Dermis microvascular lymphatic vessel endothelial cell (primary cell): ENCODE results near the gene PCSK4. TPM values are rescaled to one million over a fixed set of nuclear protein-coding genes. Genes with fewer than 3 reads are reported as not detected.
"Not testable (repeated sequence)": the region's sequence is repeated elsewhere in the genome, so short reads cannot be mapped to it uniquely, and the experiment has no call there.

ENCODE experiments used
- DNase-seq, 2 donors: peaks; one replicate each; pipeline versions ENCODE4 v3.0.0 to v3.0.0-alpha.2; 2010; ENCODE audit warnings: low read depth in 2 of 2
- total RNA-seq: library from RNA; depleted of rRNA; stranded (reverse); fragments of >200 nt; gene quantifications from 2 replicates; pipeline ENCODE4 v1.2.1, GENCODE V29; 2014

PCSK4 gene
- total RNA-seq, 1 donor from 2014 or later = 0.26 TPM

DNA sequence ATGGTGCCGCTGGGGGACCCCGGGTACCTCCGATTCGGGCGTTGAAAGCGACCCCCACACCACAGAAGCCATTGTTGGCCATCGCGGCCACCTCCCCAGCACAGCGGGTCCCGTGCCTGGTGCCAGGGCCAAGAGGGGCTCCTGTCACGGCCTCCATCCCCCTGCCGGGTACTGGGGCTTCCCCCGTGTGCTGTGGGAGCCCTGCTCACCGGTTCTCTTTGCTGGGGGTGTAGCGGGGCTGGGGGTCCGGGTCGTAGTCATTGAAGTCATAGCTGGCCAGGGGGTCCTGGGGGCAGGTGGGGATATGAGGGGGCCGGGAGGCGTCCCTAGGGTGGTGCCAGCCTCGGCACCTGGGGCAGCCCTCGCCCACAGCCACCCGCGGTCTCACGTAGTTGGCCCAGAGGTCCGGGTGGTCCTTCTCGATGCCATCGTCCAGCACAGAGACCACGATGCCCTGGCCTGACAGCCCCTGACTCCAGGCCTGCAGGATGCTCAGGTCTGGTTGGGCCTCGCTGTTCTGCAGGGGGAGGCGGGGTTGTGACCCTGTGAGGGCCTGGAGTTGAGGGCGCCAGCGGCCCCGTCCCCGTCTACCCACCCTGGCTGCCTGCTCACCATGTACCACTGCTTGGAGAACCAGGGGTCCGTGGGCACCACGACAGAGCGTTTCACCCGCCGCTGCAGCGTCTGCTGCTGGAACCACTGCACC is 2.4 kb downstream of the PCSK4 start:
- no peak for DNase-seq

DNA sequence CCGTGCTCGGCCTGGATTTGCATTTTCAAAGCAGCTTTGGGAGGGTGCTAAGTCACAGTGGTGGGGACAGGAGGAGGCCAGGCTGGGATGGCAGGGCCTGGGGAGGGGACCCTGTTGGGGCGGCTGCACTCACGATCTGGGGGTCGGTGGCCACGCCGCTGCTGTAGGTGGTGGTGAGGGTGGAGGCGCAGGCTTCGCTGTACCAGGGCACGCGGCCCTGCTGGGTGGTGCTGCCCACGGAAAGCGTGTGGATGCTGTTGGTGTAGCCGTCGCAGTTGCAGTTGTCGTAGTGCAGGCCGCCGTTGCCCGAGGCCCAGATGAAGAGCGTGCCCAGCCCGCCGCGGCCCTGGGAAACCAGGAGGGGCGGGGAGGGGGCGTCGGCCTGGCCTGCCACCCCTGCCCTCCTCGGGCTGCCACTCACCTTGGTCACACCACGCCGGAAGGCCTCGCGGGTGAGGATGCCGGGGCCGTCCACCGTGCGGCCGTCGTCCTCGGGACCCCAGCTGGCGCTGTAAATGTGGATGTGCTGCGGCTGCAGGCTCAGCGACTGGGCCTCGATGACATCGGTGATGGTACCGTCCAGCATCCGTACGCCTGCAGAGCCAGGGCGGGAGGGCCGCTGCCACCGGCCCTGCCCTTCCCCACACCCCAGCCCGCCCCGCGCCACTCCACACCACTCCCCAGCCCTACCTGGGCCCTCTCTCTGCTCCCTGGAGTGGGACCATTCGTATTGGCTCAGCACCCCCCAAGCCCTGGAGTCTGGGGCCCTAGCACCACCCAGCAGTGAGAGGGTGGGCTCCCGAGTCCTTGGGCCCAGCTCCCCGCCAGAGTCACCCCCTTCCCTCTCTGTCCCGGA is 3.2 kb downstream of the PCSK4 start:
- DNase-seq = no peak

DNA sequence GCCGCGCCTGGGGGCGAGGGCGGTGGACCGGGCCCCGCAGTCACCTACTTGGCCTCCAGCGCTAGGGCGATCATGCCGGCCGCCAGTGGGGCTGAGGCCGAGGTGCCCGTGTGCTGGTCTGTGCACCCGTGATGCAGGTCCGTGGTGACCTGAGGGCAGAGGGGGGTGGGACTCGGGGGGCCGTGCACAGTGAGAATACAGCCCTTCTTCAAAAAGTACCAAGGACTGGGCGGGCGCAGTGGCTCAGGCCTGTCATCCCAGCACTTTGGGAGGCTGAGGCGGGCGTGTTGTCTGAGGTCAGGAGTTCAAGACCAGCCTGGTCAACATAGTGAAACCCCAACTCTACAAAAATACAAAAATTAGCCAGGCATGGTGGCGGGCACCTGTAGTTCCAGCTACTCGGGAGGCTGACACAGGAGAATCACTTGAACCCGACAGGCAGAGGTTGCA is 6.1 kb downstream of the PCSK4 start:
- DNase-seq = no peak

DNA sequence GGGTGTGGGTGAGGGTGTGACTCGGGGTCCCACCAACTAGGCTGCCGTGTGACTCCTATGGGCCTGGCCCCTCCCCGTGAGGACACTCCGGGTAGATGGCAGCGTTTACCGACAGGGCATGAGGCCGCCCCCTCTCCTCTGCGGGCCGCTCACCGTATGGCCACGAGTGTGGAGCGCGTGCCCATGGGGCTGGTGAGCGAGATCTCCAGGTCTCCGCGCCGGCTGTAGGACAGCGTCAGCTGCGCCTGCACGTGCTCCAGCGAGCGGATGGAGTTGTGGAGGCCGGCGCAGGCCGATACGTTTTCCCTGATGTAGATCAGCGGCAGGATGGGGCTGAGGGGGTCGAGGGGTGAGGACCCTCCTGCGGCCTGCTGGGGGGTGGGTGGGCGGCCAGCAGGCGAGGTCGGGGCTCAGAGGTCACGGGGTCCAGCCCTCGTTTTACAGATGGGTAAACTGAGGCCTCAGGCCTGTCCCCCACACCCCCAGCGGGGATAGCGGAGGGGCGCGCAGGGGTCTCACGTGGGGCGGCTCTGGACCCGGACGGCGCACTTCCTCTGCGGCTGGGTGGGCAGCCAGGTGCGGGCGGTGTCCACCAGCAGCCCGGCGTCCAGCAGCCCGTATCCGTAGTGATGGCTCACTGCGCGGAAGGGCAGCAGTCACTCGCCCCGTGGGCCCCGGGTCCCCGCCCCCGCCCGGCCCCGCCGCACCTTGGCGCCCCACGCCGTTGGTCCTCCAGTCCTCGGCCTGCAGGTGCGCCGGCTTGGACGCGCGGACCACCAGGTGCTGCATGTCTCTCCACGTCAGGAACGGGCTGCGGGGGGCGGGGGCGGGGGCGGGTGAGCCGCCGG is 6.8 kb downstream of the PCSK4 start:
- no peak for DNase-seq

DNA sequence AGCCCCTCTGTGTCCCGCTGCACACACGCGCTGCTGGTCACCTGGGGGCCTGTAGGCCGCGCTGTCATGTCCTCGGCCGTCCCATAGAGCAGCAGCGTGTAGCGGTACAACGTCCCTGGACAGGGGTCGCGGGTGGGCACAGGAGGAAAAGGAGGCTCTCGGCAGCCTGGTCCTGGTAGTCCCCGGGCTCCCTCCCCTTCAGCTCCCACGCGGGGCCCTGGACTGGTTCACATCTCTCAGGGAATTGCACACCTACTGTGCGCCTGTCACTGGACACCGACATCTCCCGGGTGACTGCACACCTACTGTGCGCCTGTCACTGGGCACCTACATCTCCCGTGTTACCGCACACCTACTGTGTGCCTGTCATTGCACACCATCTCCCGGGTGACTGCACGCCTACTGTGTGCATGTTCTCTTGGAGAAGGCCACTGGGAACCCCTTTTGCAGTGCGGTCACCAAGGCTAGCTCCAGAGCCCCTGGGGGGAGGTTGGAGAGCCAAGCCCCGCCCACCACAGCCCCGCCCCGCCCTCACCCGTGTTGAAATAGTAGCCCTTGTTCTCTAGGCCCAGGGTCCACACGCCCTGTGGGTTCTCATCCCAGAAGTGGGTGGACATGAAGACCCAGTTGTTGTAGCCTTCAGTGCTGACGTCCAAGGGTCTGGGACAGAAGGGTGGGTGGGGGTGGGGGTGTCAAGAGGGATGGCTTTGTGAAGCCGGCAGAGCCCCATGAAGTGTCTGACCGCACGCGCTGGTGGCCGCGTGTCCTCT is 7.6 kb downstream of the PCSK4 start:
- DNase-seq = no peak

DNA sequence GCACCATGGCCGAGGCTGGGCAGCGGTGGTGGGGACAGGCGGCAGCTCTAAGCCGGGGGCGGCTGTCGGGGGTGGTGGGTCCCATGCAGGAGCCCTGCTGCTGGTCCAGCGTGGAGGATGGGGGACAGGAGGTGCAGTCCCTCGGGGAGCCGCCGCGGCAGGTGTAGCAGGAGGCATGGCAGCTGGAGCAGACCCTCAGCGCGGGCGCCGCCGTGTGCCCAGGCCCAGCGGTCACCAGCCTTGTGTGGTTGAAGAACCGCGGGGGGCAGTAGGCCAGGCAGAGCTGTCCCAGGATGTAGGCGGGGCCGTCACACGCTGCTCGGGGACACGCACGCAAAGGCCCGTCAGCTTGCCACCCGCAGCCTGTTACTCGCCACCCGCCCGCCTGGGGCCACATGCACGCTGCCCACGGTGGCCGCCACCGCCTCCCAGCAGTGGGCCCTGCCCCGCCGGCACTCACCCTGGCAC is 8.2 kb downstream of the PCSK4 start:
- no peak for DNase-seq

DNA sequence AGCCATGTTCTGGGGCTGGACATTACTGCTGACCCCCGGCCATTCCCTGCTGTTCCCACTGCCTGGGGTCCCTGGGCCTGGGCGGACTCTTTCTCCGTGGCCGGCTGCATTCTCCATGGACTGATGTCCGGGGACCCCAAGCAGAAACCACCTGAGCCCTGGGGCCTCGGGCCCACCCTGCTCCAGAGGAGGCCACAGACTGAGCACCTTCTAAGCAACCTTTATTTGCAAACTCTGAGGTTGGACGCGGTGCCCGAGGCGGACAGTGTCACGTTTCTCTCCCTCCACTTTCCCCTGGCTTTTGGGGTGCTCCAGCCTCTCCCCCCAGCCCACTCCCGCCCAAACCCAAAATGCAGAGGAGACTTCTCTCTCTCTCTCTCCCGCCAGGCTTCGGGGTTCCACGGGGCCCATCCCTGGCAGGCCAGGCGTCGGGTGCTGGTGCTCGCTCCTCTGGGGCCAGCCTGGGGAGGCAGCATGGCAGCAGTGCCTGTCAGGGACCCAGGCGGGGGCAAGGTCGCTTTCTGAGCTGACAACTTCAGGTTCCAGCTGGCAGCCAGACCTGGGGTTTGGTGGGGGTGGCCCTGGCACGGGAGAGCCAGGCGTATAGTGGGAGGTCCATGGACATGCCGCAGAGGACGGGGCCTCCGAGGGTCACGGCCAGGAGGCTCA is 8.8 kb downstream of the PCSK4 start:
- DNase-seq = no peak

DNA sequence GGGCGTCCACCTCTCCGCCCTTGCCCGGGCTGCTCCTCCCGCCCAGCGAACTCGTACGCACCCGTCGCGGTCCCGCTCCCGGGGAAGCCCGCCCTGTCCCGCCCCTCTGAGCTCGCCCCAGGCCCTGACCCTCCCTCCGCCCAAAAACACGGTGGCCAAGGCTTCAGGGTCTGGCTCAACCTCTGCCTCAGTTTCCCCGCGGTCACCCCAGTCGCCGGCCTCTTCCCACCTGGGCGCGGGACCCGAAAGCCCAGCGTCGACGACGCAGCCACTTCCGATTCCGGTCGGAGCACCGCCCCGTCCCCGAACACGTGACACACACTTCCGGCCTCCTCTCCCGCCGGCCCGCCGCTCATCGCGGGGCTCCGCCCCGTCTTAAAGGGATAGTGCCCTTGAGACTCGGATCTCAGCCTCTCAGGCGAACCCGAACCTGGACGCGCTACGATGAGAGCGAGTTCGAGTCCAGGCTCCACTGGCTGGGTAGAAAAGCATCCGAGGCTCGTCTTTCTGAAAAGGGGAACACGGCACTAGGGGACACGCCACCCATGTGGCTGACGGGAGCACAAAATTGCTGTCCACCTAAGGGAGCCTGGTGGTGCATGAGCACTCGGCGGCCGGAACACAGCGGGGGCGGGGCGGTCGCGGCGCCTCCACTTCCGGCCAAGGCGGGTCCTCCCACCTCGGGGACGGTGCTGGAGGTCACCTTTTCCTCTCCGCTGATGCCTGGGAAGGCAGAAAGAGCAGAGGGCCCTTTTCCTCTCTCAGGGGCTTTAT is 11.0 kb downstream of the PCSK4 start, which contains the start of gene C19orf25:
Gene C19orf25, minus strand, starts transcription at position 282 of the 774 bp plus-strand sequence. CDS start 312 bp downstream, outside the sequence.
- peak; percentile 85 to 93 for DNase-seq

DNA sequence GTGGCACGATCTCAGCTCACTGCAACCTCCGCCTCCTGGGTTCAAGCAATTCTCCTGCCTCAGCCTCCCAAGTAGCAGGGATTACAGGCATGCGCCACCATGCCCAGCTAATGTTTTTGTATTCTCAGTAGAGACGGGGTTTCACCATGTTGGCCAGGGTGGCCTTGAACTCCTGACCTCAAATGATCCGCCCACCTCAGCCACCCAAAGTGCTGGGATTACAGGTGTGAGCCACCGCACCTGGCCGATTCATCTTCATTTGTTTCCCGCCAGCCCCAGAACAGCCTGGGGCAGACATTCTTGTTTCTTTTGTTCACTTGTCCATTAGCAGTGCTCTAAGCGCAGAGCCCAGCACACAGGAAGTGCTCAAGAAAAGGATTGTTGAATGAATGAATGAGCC is 13.1 kb downstream of the PCSK4 start:
- not testable (repeated sequence) for DNase-seq

DNA sequence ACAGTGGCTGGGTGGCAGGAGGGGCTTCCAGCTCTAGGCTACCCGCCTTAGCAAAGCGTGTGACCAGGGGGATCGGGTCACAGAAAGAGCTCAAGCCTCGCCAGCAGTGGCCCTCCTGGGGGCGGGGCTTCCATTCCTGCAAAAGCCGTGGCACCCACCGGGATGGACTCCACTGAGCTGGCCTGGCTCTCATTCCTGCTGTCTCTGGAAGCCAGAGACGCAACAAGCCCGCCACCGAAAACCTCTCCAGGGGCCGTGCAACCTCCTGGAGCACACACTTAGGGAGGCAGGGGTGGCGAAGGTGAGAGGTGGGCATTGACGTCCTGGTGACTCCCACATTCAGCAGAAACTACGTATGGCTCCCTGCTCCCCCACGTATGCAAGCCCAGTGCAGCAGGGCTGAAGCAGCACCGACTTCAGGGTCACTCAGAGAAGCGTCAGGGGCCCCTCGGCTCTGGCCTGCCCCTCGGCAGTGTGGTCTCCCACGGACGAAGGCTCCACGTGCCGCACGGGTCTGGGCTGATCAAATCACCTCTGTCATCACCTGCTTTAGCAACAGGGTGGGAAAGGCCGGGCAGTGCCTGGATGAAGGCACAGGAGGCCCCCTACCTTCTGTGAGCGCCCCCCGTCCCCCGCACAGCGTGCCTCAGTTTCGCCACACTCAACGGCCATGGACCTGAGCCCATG is 14.3 kb downstream of the PCSK4 start:
- DNase-seq = no peak

DNA sequence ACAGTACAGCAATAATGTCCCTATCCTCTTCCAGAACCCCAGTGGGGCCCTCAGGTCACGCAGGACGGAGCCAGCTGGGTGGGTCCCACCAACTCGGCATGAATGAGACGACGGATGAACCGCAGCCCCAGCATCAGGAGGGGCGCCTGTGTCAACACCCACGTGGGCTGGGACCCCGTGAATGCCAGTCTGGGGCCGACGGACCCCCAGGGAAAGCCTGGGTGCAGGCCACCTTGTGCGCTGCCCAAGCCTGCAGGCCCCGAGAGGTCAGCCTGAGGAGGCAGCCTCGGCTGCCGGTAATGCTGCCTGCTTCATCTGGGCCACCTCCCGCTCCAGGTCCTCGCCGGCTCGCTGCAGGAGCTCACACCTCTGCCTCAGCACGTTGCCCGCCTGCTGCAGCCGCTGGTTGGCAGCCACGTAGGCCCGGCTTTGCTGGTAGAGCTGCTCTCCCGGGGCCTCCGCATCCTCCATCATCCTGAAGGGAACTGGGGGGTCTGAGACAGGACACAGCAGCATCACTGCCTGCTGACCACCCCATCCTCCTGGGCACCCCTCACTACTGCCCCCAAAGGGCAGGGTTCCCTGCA is 15.3 kb downstream of the PCSK4 start:
- DNase-seq = no peak

DNA sequence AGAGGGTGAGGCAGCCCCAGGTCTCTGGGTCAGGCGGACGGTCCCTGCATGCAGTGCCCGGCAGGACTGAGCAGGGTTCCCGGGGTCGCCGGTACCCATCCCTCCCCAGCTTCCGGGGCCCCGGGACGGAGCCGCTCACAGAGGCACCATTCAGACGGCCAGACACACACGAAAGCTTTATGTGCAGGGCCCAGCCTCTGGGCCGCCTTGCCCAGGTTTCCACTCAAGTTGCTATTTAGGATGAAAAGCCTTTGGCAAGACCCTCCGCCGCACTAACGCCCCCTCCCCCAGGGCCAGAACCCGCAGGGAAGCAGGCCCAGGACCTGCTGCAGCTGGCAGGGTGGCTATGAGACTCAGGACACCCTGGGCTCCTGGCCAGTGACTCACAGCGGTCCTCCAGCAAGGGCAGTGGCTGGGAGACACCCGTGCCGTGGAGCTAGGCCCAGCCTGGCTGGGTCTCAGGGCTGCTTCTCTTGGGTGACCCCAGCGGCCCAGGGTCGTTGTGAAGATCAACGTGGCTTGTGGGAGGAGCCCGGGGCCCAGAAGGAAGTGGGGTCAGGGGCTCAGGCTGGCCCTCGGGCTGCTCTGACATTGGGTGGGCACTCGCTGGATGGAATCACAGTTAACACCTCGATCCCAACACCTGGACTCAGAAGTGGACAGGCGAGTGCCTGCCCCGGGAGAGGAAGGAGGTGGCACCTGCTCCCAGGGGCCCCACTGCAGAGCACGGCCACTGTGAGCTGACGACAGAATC is 16.0 kb downstream of the PCSK4 start:
- DNase-seq = no peak

DNA sequence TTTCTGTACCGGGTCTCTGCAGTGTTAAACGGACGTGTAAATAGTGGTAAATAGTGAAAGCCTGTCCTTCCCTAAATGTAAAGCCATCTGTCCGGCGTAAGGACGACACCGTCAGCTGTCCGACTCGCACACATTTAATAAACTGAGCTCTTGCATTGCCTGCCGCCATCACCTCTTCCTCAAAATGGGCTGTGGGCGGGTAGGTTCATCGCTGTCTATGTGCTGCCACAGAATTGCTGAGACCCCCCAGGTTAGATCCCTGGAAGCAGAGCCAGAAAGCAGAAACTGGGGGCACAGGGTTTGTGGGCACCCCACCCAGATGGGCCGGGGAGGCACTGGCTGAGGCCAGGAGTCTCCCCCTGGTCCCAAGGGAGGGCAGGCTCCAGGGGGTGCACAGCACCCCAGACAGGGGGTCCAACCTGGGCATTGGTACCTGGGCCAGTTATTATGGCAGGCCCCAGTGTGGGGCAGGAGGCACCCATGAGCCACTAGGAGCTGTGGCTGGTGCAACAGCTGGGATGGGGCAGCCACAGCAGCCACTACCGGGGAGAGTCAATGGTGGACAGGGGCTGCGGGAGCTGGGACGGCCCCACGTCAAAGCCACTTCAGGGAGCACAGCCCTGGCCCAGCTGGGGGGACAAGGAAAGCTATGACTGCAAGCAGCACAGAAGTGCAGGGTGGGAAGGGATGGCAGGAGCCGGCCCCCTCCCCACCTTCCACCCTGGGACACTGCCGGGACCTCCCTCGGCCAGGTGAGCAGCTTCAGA is 16.9 kb downstream of the PCSK4 start:
- DNase-seq = no peak

DNA sequence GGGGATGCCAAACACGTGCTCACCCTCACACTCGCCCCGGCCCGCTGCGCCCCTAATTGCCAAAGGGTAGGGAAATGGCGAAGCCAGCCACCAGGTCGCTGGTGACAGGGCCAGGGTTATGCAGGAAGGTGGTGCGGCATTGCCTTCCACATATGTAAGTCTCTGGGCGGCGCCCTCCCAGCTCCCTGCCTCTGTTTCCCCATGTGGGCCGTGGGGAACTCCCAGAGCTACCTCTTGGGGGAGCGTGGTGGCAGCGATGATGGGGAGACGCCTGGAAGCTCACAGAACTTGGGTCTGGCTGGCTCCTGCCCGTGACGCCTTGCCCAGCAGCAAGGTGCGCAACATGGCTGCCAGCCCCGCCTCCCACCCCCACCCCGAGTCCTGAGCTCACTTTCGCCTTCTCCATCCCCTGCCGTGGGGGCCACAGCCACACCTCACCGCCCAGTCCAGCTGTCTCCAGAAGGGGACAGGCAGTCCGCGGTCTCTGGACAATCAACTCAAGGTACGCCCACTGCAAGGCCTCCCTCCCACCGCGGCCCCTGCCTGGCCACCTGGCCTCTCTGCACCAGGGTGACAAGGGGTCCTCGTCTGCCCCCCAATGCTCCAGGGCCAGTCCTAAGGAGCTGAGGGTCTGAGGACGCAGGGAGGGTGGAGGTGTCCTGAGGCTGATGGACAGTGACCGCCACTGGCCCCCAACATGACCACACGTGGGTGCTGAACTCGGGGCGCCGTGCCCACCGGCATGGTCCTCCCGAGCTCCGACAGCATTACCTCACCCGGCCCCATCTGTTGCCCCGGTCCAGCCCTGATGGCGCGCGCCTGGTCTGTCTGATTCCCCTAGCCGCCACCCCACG is 17.7 kb downstream of the PCSK4 start:
- no peak for DNase-seq

DNA sequence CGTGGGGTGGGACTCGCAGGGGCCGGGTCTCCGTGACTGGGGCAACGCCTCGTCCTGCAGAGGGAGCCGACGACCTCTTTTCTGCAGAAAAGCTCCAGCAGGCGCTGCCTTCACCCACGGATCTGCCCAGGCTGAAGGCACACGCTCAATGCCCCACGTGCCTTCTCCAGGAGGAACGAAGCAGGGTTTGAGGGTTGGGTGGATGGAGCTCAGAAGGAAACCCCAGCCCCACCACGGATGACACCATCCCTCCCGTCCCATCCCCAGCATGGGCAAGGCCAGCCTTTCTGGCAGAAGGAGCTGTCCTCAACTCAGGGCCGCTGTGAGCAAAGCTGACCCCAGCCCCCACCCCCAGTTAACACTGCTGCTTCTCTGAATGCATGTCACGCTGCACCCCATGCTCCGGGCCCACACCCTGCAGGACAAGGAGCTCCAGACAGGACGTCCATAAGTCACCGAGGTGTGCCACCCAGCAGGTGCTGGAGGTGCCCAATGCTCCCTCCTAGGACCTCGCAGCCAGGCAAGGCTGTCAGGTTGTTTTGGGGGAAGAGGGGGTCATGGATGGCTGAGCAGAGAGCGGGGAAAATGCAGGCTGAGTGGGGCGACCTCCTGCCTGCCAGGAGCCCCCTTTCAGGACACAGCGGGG is 18.5 kb downstream of the PCSK4 start:
- no peak for DNase-seq
